Fibroblast of skin of left quadriceps (primary cell): ENCODE data around the gene HSBP1L1.

Experiments
- DNase-seq, 2 experiments: peaks; one replicate each; pipeline ENCODE4 v3.0.0-alpha.2; 2013; ENCODE audit warnings: low read depth in 2 of 2

The HSBP1L1 gene

GRCh38 chr18:79930020-79930642, 34.3 kb upstream of the HSBP1L1 start:
- DNase-seq = no peak

GRCh38 chr18:79931475-79931874, 33.0 kb upstream of the HSBP1L1 start:
- no peak for DNase-seq

GRCh38 chr18:79932907-79933306, 31.5 kb upstream of the HSBP1L1 start:
- no peak for DNase-seq

- peak; percentile 55 to 59 for DNase-seq
These were observed 30.7 kb upstream of the HSBP1L1 start for GRCh38 chr18:79933765-79934164.

- no peak for DNase-seq
These were observed 29.9 kb upstream of the HSBP1L1 start for GRCh38 chr18:79934311-79935097.

- no peak for DNase-seq
These were observed 29.4 kb upstream of the HSBP1L1 start for GRCh38 chr18:79935098-79935480.

- no peak for DNase-seq
These were observed 28.9 kb upstream of the HSBP1L1 start for GRCh38 chr18:79935499-79935898.

GRCh38 chr18:79935925-79936324, 28.5 kb upstream of the HSBP1L1 start:
- no peak for DNase-seq

- no peak for DNase-seq
These were observed 27.8 kb upstream of the HSBP1L1 start for GRCh38 chr18:79936641-79937040.

GRCh38 chr18:79937103-79937860, 27.2 kb upstream of the HSBP1L1 start:
- no peak for DNase-seq

- DNase-seq = no peak
These were observed 26.2 kb upstream of the HSBP1L1 start for GRCh38 chr18:79938196-79938595.

- DNase-seq = no peak
These were observed 25.3 kb upstream of the HSBP1L1 start for GRCh38 chr18:79939096-79939495.

GRCh38 chr18:79940126-79940813, 24.2 kb upstream of the HSBP1L1 start:
- DNase-seq = no peak

- DNase-seq = no peak
These were observed 23.5 kb upstream of the HSBP1L1 start for GRCh38 chr18:79940814-79941472.

GRCh38 chr18:79941473-79942119, 22.8 kb upstream of the HSBP1L1 start:
- no peak for DNase-seq

GRCh38 chr18:79942211-79942610, 22.2 kb upstream of the HSBP1L1 start:
- DNase-seq = no peak

- no peak for DNase-seq
These were observed 21.4 kb upstream of the HSBP1L1 start for GRCh38 chr18:79942786-79943607.

- no peak for DNase-seq
These were observed 20.8 kb upstream of the HSBP1L1 start for GRCh38 chr18:79943608-79944125.

GRCh38 chr18:79944126-79944731, 20.2 kb upstream of the HSBP1L1 start:
- no peak for DNase-seq

- no peak for DNase-seq
These were observed 19.7 kb upstream of the HSBP1L1 start for GRCh38 chr18:79944746-79945117.
